Liver (tissue), 3 donors: Measurements from ENCODE around the gene SYNM.

Experiments
- HNF4A ChIP-seq, 2 donors: conservative IDR thresholded peaks; 2 replicates each; pipeline ENCODE4 v1.6.1; 2016; ENCODE audit warnings: antibody characterized with exemption in 2 of 2, mild to moderate bottlenecking in 2 of 2
- TF ChIP-seq, protein P1 (sequence below): IDR thresholded peaks from 2 replicates; pipeline ENCODE4 v1.6.1; 2016; ENCODE audit warnings: antibody characterized with exemption, mild to moderate bottlenecking
- TF ChIP-seq, protein P2 (sequence below): fragments of 150-350 bp; IDR thresholded peaks from 2 replicates; pipeline ENCODE4 v1.5.1; 2017; ENCODE audit warnings: improper control_type of control experiment, low read depth, low read length; ENCODE audit not compliant: missing input control
- donor health status: healthy.
- donor health status: healthy.

DNA sequence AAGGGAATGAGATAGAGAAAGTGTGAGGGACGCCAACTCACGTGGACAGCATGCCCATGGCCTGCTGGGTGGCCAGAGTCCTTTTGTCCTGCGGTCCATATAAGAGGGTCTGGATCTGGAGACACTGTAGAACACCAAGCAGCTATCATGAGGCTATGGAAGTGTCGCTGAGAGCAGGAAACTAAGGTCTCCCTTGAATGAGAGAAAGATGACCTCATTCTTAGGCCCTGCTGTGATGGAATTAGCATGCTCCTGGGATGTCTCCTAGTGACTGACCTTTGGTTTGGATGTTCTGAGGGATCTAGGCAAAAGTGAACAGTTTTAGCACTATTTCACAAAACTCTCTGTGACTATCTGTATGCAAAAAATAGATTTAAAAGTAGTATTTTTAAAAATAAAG lies 34.4 kb downstream of the SYNM start:
- TF ChIP-seq, protein P1, sequence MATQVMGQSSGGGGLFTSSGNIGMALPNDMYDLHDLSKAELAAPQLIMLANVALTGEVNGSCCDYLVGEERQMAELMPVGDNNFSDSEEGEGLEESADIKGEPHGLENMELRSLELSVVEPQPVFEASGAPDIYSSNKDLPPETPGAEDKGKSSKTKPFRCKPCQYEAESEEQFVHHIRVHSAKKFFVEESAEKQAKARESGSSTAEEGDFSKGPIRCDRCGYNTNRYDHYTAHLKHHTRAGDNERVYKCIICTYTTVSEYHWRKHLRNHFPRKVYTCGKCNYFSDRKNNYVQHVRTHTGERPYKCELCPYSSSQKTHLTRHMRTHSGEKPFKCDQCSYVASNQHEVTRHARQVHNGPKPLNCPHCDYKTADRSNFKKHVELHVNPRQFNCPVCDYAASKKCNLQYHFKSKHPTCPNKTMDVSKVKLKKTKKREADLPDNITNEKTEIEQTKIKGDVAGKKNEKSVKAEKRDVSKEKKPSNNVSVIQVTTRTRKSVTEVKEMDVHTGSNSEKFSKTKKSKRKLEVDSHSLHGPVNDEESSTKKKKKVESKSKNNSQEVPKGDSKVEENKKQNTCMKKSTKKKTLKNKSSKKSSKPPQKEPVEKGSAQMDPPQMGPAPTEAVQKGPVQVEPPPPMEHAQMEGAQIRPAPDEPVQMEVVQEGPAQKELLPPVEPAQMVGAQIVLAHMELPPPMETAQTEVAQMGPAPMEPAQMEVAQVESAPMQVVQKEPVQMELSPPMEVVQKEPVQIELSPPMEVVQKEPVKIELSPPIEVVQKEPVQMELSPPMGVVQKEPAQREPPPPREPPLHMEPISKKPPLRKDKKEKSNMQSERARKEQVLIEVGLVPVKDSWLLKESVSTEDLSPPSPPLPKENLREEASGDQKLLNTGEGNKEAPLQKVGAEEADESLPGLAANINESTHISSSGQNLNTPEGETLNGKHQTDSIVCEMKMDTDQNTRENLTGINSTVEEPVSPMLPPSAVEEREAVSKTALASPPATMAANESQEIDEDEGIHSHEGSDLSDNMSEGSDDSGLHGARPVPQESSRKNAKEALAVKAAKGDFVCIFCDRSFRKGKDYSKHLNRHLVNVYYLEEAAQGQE = no peak
- TF ChIP-seq HNF4A (conservative IDR thresholded peaks at IDR 0.05) = no peak
- TF ChIP-seq, protein P2, sequence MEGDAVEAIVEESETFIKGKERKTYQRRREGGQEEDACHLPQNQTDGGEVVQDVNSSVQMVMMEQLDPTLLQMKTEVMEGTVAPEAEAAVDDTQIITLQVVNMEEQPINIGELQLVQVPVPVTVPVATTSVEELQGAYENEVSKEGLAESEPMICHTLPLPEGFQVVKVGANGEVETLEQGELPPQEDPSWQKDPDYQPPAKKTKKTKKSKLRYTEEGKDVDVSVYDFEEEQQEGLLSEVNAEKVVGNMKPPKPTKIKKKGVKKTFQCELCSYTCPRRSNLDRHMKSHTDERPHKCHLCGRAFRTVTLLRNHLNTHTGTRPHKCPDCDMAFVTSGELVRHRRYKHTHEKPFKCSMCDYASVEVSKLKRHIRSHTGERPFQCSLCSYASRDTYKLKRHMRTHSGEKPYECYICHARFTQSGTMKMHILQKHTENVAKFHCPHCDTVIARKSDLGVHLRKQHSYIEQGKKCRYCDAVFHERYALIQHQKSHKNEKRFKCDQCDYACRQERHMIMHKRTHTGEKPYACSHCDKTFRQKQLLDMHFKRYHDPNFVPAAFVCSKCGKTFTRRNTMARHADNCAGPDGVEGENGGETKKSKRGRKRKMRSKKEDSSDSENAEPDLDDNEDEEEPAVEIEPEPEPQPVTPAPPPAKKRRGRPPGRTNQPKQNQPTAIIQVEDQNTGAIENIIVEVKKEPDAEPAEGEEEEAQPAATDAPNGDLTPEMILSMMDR = no peak
